ENCODE results near the gene PZP.

Gene PZP

GRCh38 chr12:9099552-9100190, 108.5 kb downstream of the PZP start:
- no peak for DNase-seq

All from NCI-H2227 treated with DMSO at 0.1 percent for 48 hours (cell line).